HepG2 (cell line): ENCODE results near the gene ANKRD40CL. TPM values are rescaled to one million over a fixed set of nuclear protein-coding genes. Genes with fewer than 3 reads are reported as not detected.

Source experiments
- ATAC-seq: fragments of 200-7000 bp; cut with Tn5 transposase; 3 replicates; pipeline ENCODE4 v1.9.1; 2020; ENCODE audit warnings: mild to moderate bottlenecking, moderate library complexity
- BruUV-seq: library from RNA; stranded (reverse); fragments of 400-500 nt; replicated peaks from 2 replicates; lab custom pipeline; 2021; lab: Mats Ljungman, UMichigan
- CTCF ChIA-PET: fragments of 300-600 bp; formaldehyde crosslinking; extraction: SDS; loops from one replicate; lab custom pipeline; 2021; ENCODE audit warnings: low total read pairs, inconsistent platforms, low intra/inter-chr PET ratio; lab: Yijun Ruan, JAX
- POLR2A ChIA-PET: fragments of 350-600 bp; sonication (Branson Sonifier 250); formaldehyde crosslinking; loops from one replicate; lab custom pipeline; 2020; ENCODE audit warnings: antibody characterized with exemption, inconsistent platforms; lab: Yijun Ruan, JAX
- DNase-seq: peaks from one replicate; pipeline ENCODE4 v3.0.0-alpha.2; 2015; ENCODE audit warnings: low spot score
- FAIRE-seq: peaks from 3 replicates; lab custom pipeline; 2011; peaks lifted over from hg19 to GRCh38; lab: Jason Lieb, UNC
- H2AFZ ChIP-seq: one replicate; pipeline ENCODE4 v1.6.1; 2011; ENCODE audit warnings: low read length, inconsistent platforms
- H3K27ac ChIP-seq: fragments of 300-600 bp; 3 replicates; pipeline ENCODE4 v1.8.0; 2011; ENCODE audit warnings: mixed run types, mild to moderate bottlenecking, mixed read lengths, low read length, inconsistent platforms; ENCODE audit not compliant: insufficient read depth; ENCODE audit errors: extremely low read length
- H3K27me3 ChIP-seq, 2 experiments: fragments of 200-600 bp in 1 of 2; 2 replicates in 1 of 2; 3 replicates in 1 of 2; pipeline versions ENCODE4 v1.6.0 to v1.8.0; 2011; ENCODE audit warnings: low read length in 2 of 2, mild to moderate bottlenecking in 2 of 2, moderate library complexity in 2 of 2, inconsistent platforms in 1 of 2; ENCODE audit not compliant: insufficient read depth in 2 of 2, control insufficient read depth in 1 of 2
- H3K36me3 ChIP-seq, 2 experiments: fragments of 200-600 bp in 1 of 2; replicated peaks in 1 of 2; 2 replicates in 1 of 2; 3 replicates in 1 of 2; pipeline versions ENCODE4 v1.5.1 to v1.8.0; 2011; ENCODE audit warnings: low read length in 2 of 2, inconsistent platforms in 1 of 2; ENCODE audit not compliant: insufficient read depth in 2 of 2, control insufficient read depth in 1 of 2
- H3K4me1 ChIP-seq: 2 replicates; pipeline ENCODE4 v1.5.1; 2012; ENCODE audit warnings: low read length, inconsistent platforms; ENCODE audit not compliant: insufficient read depth
- H3K4me2 ChIP-seq: 2 replicates; pipeline ENCODE4 v1.6.0; 2011; ENCODE audit warnings: low read depth, low read length, inconsistent platforms
- H3K4me3 ChIP-seq, 3 experiments: fragments of 200-600 bp in 1 of 3; sonication (generic), shearing (Covaris generic) in 1 of 3; replicated peaks in 1 of 3; 2 replicates each; pipeline ENCODE4 v1.5.1; 2011 to 2016; ENCODE audit warnings: low read length in 3 of 3, inconsistent platforms in 2 of 3, low read depth in 2 of 3, mild to moderate bottlenecking in 2 of 3, control low read depth in 1 of 3, mixed read lengths in 1 of 3; ENCODE audit not compliant: insufficient read depth in 1 of 3
- H3K79me2 ChIP-seq: one replicate; pipeline ENCODE4 v1.6.1; 2011; ENCODE audit warnings: low read length, inconsistent platforms; ENCODE audit not compliant: insufficient read depth
- H3K9ac ChIP-seq: 2 replicates; pipeline ENCODE4 v1.6.0; 2011; ENCODE audit warnings: mild to moderate bottlenecking, low read depth, low read length, inconsistent platforms; ENCODE audit not compliant: insufficient read depth
- H3K9me3 ChIP-seq: 2 replicates; pipeline ENCODE4 v1.5.1; 2012; ENCODE audit warnings: mild to moderate bottlenecking, low read length
- H4K20me1 ChIP-seq: 2 replicates; pipeline ENCODE4 v1.6.0; 2011; ENCODE audit warnings: inconsistent platforms, mild to moderate bottlenecking, low read length, moderate library complexity; ENCODE audit not compliant: insufficient read depth
- CENPX ChIP-seq: sonication (generic); formaldehyde crosslinking; IDR thresholded peaks from 2 replicates; pipeline ENCODE4 v1.9.0; 2021; ENCODE audit warnings: mild to moderate bottlenecking, missing genetic modification reagents, moderate library complexity
- CTCF ChIP-seq: sonication (generic); formaldehyde crosslinking; IDR thresholded peaks from 2 replicates; pipeline ENCODE4 v1.5.0; 2020; ENCODE audit warnings: mild to moderate bottlenecking, missing genetic modification reagents, moderate library complexity
- LCORL ChIP-seq, 2 experiments: fragments of 450-650 bp in 1 of 2; sonication (generic) in 1 of 2; formaldehyde crosslinking in 1 of 2; IDR thresholded peaks; 2 replicates each; pipeline versions ENCODE4 v1.5.0 to v1.6.1; 2017 to 2020; ENCODE audit warnings: antibody characterized with exemption in 1 of 2, missing genetic modification reagents in 1 of 2
- POLR2G ChIP-seq: fragments of 200-400 bp; formaldehyde crosslinking; IDR thresholded peaks from 2 replicates; pipeline ENCODE4 v1.6.1; 2018; ENCODE audit warnings: mild to moderate bottlenecking, low read depth, low read length, moderate library complexity
- PPARG ChIP-seq: conservative IDR thresholded peaks from 2 replicates; pipeline ENCODE4 v1.6.1; 2016; ENCODE audit warnings: missing biosample characterization, missing genetic modification reagents
- SIX4 ChIP-seq: sonication (generic); formaldehyde crosslinking; IDR thresholded peaks from 2 replicates; pipeline ENCODE4 v1.4.0; 2020; ENCODE audit warnings: missing genetic modification reagents
- TRIM24 ChIP-seq: sonication (generic); formaldehyde crosslinking; IDR thresholded peaks from 2 replicates; pipeline ENCODE4 v1.8.0; 2022; ENCODE audit warnings: mild to moderate bottlenecking, missing genetic modification reagents
- ZNF121 ChIP-seq: sonication (generic); formaldehyde crosslinking; IDR thresholded peaks from 2 replicates; pipeline ENCODE4 v1.5.0; 2020; ENCODE audit warnings: mild to moderate bottlenecking, missing genetic modification reagents
- ZNF343 ChIP-seq: sonication (generic); formaldehyde crosslinking; IDR thresholded peaks from 2 replicates; pipeline ENCODE4 v1.4.0; 2020; ENCODE audit warnings: mild to moderate bottlenecking, missing genetic modification reagents
- ZSCAN22 ChIP-seq: sonication (generic); formaldehyde crosslinking; IDR thresholded peaks from 2 replicates; pipeline ENCODE4 v1.4.0; 2020; ENCODE audit warnings: mild to moderate bottlenecking, missing genetic modification reagents
- WGBS: methylation state at CpG from one replicate; pipeline ENCODE4 v1.1.6; 2017; ENCODE audit warnings: low lambda C conversion rate; 5-methylcytosine and 5-hydroxymethylcytosine counted together
- in situ Hi-C: cut with HindIII; loops from 2 replicates; pipeline ENCODE4 v1.10.0; 2017; ENCODE audit warnings: low pct_unique_long_range_greater_than_20kb; ENCODE audit not compliant: extremely low pct_ligation_motif_present
- intact Hi-C: fragments of 100-400 bp; cut with micrococcal nuclease; formaldehyde crosslinking; loops from one replicate; pipeline ENCODE4 v1.10.0; 2022; ENCODE audit not compliant: unreplicated experiment
- polyA plus RNA-seq, 8 experiments: library from polyadenylated mRNA; depleted of rRNA in 3 of 8; stranded (reverse) in 7 of 8; unstranded in 1 of 8; fragments of >200 nt; fragmentation: Illumina TruSeq in 4 of 8; extraction: Trizol in 4 of 8; gene quantifications; 2 replicates each; pipeline versions ENCODE4 v1.2.1 to v1.2.3, GENCODE V29; 2011 to 2016; ENCODE audit warnings: low read depth in 4 of 8, missing spikeins in 1 of 8, mixed read lengths in 1 of 8; ENCODE audit not compliant: insufficient read depth in 1 of 8
- total RNA-seq, 5 experiments: library from RNA; depleted of rRNA; stranded (reverse); fragments of >200 nt; fragmentation: Illumina TruSeq; extraction: Trizol; gene quantifications; 2 replicates each; pipeline ENCODE4 v1.2.3, GENCODE V29; 2016; ENCODE audit warnings: low read depth in 1 of 5

ANKRD40CL gene
- total and polyA plus RNA-seq, 2 of the 13 experiments (the other 11 are each of a cell fraction or from before 2014, with no cell fraction given): 0.03 to 0.11 TPM

- H4K20me1 ChIP-seq: no peaks in the 10 kb centered on the region
- no peak for ATAC-seq
- intact Hi-C loops: no loop called here
- H3K27me3 ChIP-seq: peaks cover 0 to 2% of the 10 kb centered on the region in 2 experiments; a peak in 1 of 5 replicates
- no peaks in the 10 kb centered on the region for H3K79me2 ChIP-seq
- H3K4me3 ChIP-seq: no peak overlapping the region
- no peak for DNase-seq
- no peak overlapping the region for H3K9ac ChIP-seq
- H3K9me3 ChIP-seq: no peaks in the 10 kb centered on the region
- no peak overlapping the region for H3K4me2 ChIP-seq
- CTCF ChIA-PET: no interaction called here
- TF ChIP-seq CENPX (CRISPR knock-in tag) (no peak), LCORL (IDR thresholded peaks at IDR 0.05) (peak; percentile 49; the same call in 1 of the 2 replicates), LCORL (CRISPR knock-in tag; IDR thresholded peaks at IDR 0.05) (no peak)
- TF ChIP-seq, all 625 proteins: peak for 1
- Histone ChIP-seq H3K4me1 (peaks cover 65% of the 10 kb centered on the region), H3K27ac (no peak overlapping the region), H3K36me3 (no peaks in the 10 kb centered on the region), H2AFZ (no peak overlapping the region)
- BruUV-seq: no TSS peak
- no peak for FAIRE-seq
- WGBS: 47% methylated on average over 2 of the region's 2 CpGs
- POLR2A ChIA-PET: interaction anchor here (0.8 to 1.8 kb wide), 12 partner anchors 31 to 221 kb away, joined by 3 to 10 read pairs (median 3); partner anchors contain the start of genes LUC7L3 and TOB1
- in situ Hi-C loops: no loop called here
These were observed 3.4 kb downstream of the ANKRD40CL start for GRCh38 chr17:50763716-50764475.

- ChIA-PET CTCF (no interaction called here), POLR2A (interaction anchor here (0.7 to 1.4 kb wide), 3 partner anchors 39 to 46 kb away, joined by 3 to 4 read pairs (median 3); partner anchors contain the start of gene LUC7L3)
These were observed 5.1 kb downstream of the ANKRD40CL start for GRCh38 chr17:50762177-50762576.

More at GRCh38 chr17:50762177-50762576, 5.1 kb downstream of the ANKRD40CL start:
- H3K79me2 ChIP-seq: no peaks in the 10 kb centered on the region
- FAIRE-seq: no peak
- in situ Hi-C loops: no loop called here
- H3K27me3 ChIP-seq: peaks cover 0 to 2% of the 10 kb centered on the region in 2 experiments; a peak in 1 of 5 replicates
- H3K9ac ChIP-seq: no peak overlapping the region
- no peaks in the 10 kb centered on the region for H3K36me3 ChIP-seq
- H3K4me3 ChIP-seq: no peak overlapping the region
- no peaks in the 10 kb centered on the region for H3K9me3 ChIP-seq
- TF ChIP-seq ZNF343 (CRISPR knock-in tag) (no peak), PPARG (CRISPR knock-in tag) (no peak), ZNF121 (peak; percentile 76; the same call in 1 of the 2 replicates), POLR2G (no peak), TRIM24 (no peak), SIX4 (CRISPR knock-in tag) (no peak), ZSCAN22 (CRISPR knock-in tag) (no peak), CTCF (CRISPR knock-in tag) (no peak)
- TF ChIP-seq, all 625 proteins: peak for 1
- intact Hi-C loops: no loop called here
- DNase-seq (no peak), ATAC-seq (no peak)
- no peak overlapping the region for H3K4me2 ChIP-seq
- H4K20me1 ChIP-seq: no peaks in the 10 kb centered on the region
- 50% methylated on average over 2 of the region's 2 CpGs for WGBS
- peaks cover 67% of the 10 kb centered on the region for H3K4me1 ChIP-seq
- BruUV-seq: no TSS peak
- no peak overlapping the region for H2AFZ ChIP-seq
- no peak overlapping the region for H3K27ac ChIP-seq
